NB4 (cell line): ENCODE data around the gene GYPE.
"Not testable (repeated sequence)": the region's sequence is repeated elsewhere in the genome, so short reads cannot be mapped to it uniquely, and the experiment has no call there.

Experiments used
- DNase-seq: peaks from one replicate; pipeline ENCODE4 v3.0.0; 2010; ENCODE audit warnings: low read depth
- H3K4me3 ChIP-seq: one replicate; pipeline ENCODE4 v1.5.1; 2011; ENCODE audit warnings: mild to moderate bottlenecking, low read depth, low read length, moderate library complexity
- MYC ChIP-seq: IDR thresholded peaks from 2 replicates; pipeline ENCODE4 v1.6.1; 2011; ENCODE audit warnings: low read depth, low read length
- POLR2A ChIP-seq: IDR thresholded peaks from 2 replicates; pipeline ENCODE4 v1.6.1; 2011; ENCODE audit warnings: mild to moderate bottlenecking; ENCODE audit not compliant: insufficient read length; ENCODE audit errors: extremely low read depth
- TF ChIP-seq, protein P1 (sequence below): IDR thresholded peaks from one replicate; pipeline ENCODE4 v1.5.1; 2012; ENCODE audit warnings: low read depth, low read length
- TF ChIP-seq, protein P2 (sequence below): IDR thresholded peaks from 2 replicates; pipeline ENCODE4 v1.6.1; 2011; ENCODE audit warnings: low read depth, low read length

Gene GYPE

GRCh38 chr4:143905440-143905839, at the start of gene GYPE:
TSS of gene GYPE (minus strand) at chr4:143905559. CDS start at chr4:143905507, 52 bp downstream.
- not testable (repeated sequence) for H3K4me3 ChIP-seq, DNase-seq

- not testable (repeated sequence) for H3K4me3 ChIP-seq, DNase-seq
These were observed 46.2 kb upstream of the GYPE start for GRCh38 chr4:143951458-143951972.

GRCh38 chr4:143950967-143951366, 45.6 kb upstream of the GYPE start:
- not testable (repeated sequence) for DNase-seq, H3K4me3 ChIP-seq

GRCh38 chr4:143950185-143950584, 44.8 kb upstream of the GYPE start:
- not testable (repeated sequence) for DNase-seq, H3K4me3 ChIP-seq

- not testable (repeated sequence) for H3K4me3 ChIP-seq, DNase-seq
These were observed 42.1 kb upstream of the GYPE start for GRCh38 chr4:143947493-143947892.

GRCh38 chr4:143940708-143941107, 35.3 kb upstream of the GYPE start:
- DNase-seq, H3K4me3 ChIP-seq: not testable (repeated sequence)

GRCh38 chr4:143939528-143939927, 34.2 kb upstream of the GYPE start:
- DNase-seq: no peak
- no peak overlapping the region for H3K4me3 ChIP-seq
- TF ChIP-seq, protein P1, sequence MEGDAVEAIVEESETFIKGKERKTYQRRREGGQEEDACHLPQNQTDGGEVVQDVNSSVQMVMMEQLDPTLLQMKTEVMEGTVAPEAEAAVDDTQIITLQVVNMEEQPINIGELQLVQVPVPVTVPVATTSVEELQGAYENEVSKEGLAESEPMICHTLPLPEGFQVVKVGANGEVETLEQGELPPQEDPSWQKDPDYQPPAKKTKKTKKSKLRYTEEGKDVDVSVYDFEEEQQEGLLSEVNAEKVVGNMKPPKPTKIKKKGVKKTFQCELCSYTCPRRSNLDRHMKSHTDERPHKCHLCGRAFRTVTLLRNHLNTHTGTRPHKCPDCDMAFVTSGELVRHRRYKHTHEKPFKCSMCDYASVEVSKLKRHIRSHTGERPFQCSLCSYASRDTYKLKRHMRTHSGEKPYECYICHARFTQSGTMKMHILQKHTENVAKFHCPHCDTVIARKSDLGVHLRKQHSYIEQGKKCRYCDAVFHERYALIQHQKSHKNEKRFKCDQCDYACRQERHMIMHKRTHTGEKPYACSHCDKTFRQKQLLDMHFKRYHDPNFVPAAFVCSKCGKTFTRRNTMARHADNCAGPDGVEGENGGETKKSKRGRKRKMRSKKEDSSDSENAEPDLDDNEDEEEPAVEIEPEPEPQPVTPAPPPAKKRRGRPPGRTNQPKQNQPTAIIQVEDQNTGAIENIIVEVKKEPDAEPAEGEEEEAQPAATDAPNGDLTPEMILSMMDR: no peak
- TF ChIP-seq MYC (no peak), POLR2A (no peak)
- TF ChIP-seq, protein P2, sequence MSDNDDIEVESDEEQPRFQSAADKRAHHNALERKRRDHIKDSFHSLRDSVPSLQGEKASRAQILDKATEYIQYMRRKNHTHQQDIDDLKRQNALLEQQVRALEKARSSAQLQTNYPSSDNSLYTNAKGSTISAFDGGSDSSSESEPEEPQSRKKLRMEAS: no peak

- H3K4me3 ChIP-seq, DNase-seq: not testable (repeated sequence)
These were observed 33.5 kb upstream of the GYPE start for GRCh38 chr4:143938890-143939289.

DNA sequence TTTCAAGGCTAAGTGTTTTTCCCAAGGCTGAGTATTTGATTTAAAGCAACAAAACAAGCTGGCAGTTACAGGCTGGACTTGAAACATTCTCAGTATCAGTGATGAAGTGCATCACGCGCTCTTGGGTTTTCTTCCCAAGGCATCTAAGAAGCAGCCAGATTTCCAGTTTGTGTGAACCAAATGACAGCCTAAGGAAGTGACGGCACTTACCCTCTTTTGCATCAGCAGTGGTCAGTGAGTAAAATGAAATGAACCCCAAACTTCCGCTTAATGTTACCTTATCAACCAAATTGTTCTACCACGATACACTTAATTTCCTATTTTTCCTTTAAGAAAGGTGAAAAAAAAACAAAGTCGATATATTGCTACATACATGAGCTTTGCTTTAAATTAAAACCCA, 15.8 kb upstream of the GYPE start:
- no peak overlapping the region for H3K4me3 ChIP-seq
- TF ChIP-seq, protein P1: no peak
- TF ChIP-seq, protein P2: no peak
- TF ChIP-seq POLR2A (no peak), MYC (no peak)
- no peak for DNase-seq

DNA sequence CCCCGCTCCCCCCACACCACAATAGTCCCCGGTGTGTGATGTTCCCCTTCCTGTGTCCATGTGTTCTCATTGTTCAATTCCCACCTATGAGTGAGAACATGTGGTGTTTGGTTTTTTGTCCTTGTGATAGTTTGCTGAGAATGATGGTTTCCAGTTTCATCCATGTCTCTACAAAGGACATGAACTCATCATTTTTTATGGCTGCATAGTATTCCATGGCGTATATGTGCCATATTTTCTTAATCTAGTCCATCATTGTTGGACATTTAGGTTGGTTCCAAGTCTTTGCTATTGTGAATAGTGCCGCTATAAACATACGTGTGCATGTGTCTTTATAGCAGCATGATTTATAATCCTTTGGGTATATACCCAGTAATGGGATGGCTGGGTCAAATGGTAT, 11.1 kb upstream of the GYPE start:
- not testable (repeated sequence) for H3K4me3 ChIP-seq, DNase-seq

GRCh38 chr4:143912478-143912877, 7.1 kb upstream of the GYPE start:
- DNase-seq, H3K4me3 ChIP-seq: not testable (repeated sequence)

- not testable (repeated sequence) for DNase-seq
These were observed 6.4 kb upstream of the GYPE start for GRCh38 chr4:143911528-143912417.

DNA sequence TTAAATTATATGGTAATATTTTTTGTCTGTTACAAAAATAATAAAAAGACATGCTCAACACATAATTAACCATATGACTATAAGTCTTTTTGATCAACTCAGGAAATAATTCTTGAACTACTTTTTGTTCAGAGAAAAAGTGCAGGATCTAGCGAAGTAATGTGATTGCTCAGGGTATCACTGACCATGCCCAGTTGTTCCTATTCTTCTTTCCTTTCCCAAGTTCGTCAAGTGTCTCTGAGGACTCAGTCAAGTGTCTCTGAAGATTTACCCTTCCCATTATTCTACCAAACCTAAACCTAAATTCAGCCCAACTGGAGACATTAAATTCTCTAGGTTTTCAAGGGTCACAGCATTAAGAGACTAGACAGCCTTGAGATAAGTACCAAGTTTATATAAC, 5.5 kb upstream of the GYPE start:
- H3K4me3 ChIP-seq, DNase-seq: not testable (repeated sequence)

More at GRCh38 chr4:143911528-143912417, 6.4 kb upstream of the GYPE start:
- H3K4me3 ChIP-seq: not testable (repeated sequence)
